Hippocampal formation (tissue), 2 donors: ENCODE results near the gene WDR35.
"Not testable (repeated sequence)": the region's sequence is repeated elsewhere in the genome, so short reads cannot be mapped to it uniquely, and the experiment has no call there.

Experiments used
- DNase-seq, 2 donors: peaks; one replicate each; lab custom pipeline; 2025; lab: John Stamatoyannopoulos, UW

WDR35 gene

DNA sequence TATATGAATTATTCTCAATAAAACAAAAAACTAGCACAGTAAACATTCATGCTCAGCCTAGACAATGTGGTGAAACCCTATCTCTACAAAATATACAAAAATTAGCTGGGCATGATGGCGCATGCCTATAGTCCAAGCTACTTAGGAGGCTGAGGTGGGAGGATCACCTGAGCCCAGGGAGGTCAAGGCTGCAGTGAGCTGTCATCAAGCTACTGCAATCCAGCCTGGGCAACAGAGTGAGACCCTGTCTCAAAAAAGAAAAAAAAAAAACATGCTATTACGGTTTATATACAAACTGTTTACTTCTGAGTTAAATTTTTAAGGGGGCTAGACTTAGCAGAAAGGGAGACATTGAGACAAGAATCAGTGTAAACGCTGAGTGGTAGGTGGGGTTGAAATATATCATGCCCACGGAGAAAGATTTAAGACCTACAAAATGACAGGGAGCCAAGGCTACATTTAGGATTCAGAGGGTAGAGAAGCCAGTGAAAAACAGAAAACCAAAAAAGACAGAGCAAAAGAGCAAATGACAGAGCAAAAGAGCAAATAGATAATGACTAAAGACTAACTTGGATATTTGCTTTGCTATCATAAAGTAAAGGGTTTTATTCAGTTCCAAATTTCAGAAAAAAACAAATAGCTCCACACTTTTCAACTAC is 95.6 kb downstream of the WDR35 start:
- DNase-seq, result no peak

DNA sequence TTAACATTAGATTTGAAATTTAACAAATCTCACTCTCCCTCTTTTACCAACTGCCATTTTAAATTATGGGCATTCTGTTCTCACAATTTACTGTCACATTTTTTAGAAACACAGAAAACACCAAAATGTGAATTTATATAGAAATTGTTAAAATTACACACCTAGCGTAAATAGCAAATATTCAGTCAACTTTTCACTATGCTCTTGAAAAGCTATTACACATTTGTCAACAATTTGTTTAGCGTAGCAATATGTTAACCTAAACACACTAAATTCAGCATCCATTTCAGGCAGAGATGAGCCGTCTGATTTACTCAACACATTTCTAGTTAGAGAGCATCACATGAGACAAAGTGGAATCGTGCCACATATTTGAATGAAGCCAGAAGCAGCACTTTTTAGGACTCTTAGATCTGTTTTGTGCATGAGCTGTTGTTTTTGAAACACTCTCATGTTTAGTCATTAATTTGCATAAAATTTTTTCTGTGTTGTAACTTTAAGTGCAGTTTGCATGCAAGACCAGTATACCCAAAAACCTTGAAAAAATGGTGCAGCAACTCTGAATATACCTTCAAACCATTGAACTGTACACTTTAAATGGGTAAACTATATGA is 96.3 kb downstream of the WDR35 start:
- DNase-seq, result no peak

DNA sequence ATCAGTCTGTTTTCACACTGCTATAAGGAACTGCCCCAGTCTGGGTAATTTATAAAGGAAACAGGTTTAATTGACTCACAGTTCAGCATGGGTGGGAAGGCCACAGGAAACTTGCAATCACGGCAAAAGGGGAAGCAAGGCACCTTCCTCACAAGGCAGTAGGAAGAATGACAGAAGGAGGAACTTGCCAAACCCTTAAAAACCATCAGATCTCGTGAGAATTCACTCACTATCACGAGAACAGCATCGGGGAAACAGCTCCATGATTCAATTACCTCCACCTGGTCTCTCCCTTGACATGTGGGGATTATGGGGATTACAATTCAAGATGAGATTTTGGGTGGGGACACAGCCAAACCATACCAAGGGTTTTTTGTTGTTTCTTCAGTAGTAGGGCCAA is 97.9 kb downstream of the WDR35 start:
- not testable (repeated sequence) for DNase-seq

DNA sequence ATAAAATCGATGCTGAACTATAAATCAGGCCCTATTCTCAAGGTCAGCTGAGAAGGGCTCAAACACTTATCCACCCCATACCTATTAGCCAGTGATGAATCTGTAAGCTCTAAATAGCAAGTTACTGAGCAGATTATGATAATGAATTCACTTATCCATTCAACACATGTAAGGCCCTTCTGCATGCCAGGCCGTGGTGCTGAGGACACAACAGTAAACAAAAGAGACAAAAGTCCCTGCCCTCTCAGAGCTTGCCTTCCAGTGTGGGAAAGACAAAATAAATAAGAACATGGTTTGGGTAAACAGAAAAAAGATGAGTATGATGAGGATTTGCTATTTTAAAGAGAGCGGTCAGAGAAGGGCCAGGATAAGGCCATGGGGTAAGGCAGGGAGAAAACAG is 99.8 kb downstream of the WDR35 start:
- no peak for DNase-seq

DNA sequence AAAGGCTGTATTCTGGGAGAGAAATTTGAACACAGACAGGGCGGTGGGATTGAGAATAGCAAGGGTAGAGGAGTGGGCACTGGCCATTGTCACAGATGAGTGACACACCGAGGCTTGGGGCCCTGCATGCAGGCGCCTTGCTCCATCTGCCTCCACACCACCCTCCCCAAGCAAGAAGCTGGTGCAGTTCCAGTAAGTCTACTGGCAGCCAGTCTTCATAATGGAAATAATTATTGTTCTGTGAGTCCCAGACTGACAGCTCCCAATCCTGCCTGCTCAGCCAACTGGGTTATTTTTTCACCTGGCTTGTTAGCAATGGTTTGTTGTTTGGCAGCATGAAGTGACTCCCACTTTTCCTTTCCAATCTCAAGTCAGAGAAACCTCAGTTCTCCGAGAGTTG is 101.1 kb downstream of the WDR35 start:
- DNase-seq, result no peak

DNA sequence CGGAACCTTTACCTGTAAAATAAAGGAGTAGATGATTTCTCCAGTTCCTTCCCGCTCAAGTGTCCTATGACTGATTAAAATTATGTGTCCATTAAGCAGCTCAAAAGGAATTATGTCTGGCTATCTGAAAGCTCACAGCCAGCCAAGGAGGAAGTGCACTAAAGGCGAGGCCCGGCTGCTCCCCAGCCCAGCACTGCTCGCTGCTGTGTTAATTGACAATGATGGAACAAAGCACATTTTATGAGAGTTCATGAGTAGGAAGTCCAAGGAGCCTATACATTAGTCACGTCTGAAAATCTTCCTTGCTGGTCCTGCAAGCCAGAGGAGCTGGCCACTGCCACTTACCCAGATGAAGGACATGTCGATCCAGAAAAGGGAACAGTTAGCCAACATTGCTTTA is 102.4 kb downstream of the WDR35 start:
- no peak for DNase-seq

DNA sequence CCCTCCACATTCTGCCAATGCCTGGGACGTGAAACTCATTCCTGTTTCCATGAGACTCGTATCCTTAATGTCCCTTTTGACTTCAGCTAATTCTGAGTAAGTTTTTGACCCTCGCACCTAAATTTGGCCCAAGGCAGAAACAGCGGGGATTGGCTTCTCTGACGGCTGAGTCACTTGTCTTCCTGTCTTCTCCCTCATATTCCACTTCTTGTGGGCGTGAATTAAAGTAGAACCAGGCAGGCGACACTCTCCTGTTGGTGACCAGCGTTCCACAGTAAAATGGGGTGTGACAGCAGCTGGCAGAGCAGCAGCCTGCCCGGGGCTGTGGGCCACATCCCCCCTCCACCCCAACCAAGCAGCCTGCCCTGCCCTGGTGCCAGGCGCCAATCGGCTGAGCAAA is 103.6 kb downstream of the WDR35 start:
- DNase-seq, result no peak

DNA sequence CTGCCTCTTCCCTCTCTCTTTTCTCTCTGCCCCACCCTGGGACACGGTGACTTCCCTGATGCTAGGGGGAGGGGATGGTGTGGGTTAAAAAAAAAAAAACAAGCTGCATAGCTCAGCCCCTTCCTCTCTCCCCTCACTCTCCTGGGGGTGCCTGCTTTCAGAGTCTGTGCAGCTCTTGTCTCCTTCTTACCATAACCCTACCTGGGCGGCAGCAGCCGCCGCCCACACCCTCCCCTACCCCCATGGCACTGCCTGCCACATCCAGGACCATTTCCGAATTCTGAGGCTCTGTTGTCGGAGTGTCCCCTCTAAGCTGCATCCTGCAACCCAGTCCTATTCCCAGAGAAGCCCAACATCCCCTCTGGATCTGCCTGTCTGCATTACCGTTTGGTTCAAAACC is 104.1 kb downstream of the WDR35 start:
- no peak for DNase-seq

DNA sequence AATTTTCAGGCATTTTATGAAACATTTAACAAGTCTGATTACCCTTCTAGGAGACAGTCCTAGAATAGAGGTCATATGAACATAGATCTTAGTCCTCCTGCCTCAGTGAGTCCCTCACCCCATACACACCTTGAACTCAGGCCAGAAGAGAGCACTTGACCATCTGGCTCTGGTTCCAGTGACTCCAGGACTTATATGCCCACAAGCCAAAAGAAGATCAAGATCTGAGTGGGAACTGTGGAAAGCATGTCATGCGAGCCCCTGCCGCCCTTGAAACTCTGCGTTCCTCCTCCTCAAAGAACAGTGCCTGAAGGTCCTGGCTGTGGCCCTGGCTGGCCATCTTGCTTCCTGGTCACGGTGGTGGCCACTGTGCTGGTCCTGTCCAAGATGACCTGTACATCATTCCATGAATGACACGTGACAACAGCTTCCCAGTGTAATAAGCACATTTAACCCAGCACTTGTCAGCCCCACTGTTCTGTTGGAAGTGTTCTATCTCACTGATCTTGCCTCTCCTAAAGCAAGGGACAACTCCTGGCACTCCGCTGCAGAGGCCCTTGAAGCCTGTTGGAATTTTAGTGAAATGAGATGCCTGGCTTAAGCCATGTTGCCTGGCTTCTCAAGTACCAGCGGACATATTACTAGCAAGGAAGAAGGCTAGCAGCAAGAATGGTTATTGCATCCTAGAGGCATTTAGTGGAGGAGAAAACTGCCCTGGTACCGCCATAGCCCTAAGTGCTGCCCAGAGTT is 105.8 kb downstream of the WDR35 start:
- no peak for DNase-seq

DNA sequence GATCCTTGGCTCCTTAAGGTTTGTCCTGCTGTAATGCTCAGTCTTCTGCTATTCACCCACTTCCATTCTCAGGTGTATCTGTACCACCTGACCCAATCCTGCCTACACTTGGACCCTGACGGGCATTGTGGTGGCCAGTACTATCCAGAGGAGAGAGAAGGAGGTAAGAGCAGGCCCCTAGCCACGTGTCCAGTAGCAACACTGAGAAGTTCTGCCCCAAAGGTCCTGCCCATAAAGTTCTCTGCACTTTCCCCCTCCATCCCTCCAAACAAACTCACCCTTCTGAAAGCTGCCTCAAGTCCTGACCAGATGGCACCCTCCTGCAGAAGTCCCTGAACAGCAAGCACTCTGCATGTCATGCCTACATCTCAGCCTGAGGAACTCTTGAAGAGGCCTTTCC is 106.4 kb downstream of the WDR35 start:
- DNase-seq, result no peak

DNA sequence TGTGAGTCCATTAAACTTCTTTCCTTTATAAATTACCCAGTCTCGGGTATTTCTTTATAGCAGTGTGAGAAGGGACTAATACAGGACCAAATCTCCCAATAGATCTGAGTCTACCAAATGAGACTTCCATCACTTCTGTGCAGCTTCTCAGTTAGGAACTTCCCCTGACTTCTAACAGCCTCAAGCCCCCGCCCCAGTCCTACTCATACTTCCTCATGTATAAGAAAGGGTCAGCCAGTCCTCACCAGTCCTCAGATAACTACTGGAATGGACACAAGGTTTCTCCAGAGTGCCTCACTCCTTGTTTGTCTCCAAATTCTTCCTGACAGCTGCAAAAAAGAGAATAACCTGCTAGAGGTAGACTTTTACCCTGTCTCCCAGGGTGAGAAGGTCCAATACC is 107.6 kb downstream of the WDR35 start:
- DNase-seq, result no peak

DNA sequence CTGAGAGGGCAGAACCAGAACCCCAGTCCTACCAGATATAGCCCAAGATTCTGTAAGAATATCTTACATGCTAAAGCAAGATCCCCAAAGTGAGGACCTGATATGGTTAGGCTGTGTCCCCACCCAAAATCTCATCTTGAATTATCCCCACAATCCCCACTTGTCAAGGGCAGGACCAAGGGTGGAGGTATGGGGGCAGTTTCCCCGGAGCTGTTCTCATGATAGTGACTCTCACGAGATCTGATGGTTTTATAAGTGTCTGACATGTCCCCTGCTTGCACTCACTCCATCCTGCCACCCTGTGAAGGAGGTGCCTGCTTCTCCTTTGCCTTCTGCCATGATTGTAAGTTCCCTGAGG is 108.0 kb downstream of the WDR35 start:
- no peak for DNase-seq

DNA sequence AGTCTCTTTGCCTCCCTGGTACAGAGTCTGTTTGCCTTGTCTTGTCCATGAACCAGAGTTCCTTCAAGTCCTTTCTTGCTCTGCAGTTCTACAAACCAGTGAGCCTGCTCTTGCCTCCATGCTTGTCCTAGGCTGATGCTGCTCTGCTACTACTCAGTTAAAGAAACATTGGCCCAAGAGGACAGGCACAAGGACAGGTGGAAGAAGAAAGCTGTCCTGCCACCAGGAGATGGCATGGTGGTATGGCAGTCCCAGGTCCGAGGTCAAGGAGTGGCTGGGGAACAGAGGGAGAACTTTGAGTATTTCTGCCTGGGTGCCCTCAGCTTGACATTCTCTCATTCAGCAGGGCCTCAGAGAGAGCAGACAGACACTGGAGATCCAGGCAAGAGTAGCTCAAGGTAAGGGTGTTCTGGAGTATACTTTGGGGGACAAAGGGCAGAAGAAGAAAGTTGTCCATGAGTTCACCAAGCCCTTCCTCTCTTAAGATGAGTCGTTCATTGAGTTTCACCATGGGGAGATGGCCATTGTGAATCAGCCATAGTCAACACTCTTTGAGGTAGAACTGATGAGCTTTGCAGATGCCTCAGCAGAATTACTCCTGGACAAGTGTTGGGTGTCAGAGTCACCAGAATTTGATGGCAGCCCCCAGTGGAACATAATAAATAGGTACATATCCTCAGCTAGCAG is 108.5 kb downstream of the WDR35 start:
- no peak for DNase-seq

DNA sequence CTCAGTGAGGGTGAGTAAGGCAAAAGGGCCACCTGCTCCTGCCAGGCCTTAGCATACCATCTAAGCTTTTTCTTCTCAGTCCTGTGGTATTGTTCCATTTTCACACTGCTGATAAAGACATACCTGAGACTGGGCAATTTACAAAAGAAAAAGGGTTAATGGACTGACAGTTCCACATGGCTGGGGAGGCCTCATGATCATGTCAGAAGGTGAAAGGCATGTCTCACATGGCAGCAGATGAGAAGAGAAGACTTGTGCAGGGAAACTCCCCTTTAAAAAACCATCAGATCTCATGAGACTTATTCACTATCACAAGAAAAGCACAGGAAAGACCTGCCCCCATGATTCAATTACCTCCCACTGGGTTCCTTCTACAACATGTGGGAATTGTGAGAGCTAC is 109.7 kb downstream of the WDR35 start:
- not testable (repeated sequence) for DNase-seq

DNA sequence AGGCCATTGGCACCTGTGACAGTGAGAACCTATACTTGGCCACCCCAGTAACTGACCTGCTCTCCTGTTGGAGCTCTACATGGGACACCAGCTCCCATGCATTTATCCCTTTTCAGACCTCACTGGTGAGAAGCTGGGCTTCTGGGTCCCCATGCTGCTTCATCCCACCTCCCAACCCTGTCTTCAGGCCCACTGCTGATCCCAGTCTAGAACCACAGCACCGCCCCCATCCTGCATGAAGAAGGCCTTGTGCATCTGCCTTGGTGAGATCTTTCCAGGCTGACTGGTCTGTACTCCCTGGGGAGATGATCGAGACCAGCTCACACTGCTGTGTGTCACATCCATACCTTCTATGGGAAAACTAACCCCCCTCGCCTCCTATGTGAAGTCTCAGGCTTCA is 110.8 kb downstream of the WDR35 start:
- no peak for DNase-seq

DNA sequence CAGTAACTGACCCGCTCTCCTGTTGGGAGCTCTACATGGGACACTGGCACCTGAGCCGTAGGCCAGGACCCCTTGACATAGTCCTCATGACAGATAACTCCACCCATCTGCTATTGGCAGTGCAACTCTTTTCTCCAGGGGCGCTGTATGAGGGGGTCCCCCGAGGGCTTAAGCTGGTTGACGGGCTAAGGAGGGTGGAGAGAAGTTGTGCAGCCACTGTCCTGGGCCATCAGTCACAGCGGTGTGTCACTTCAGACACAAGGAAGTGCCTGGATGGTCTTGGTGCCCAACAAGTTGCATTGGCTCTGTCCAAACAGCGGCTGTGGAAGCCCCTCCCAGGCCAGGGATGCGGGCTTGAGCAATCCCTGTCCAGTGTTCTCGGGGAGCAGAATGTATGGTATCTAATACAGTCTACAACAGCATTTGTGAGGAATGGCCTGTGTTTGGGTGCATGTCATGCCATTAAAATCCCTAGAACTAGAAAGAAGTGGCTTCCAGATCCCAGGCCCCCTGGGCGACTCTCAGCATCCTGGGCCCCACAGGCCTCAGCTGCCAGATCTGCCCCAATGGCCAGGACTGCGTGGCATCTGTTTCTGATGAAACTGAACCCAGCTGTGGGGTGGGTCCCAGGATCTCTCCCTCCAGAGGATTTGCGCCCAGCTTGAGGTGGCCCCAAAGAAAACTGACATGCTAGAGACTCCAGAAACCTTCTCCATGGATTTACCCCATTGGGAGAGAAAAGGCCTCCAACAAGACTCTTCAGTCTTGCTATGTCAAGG is 111.4 kb downstream of the WDR35 start:
- no peak for DNase-seq

DNA sequence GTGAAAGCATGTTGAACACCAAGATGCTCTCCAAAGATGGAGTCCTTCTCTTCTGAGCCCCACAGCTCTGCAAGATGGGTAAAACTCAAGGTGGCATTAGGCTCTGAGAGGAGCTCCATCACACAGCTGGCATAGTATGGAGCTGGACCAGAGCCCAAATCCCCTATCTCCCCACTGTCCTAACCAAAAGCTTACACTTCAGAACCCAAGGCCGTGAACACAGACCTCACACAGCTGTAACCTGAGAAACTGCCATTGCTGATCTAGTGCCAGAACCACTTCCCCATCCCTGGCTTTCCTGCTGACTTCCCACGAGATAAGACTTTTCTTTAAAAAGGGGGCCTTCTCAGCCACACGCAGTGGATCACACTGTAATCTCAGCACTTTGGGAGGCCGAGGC is 113.2 kb downstream of the WDR35 start:
- no peak for DNase-seq

DNA sequence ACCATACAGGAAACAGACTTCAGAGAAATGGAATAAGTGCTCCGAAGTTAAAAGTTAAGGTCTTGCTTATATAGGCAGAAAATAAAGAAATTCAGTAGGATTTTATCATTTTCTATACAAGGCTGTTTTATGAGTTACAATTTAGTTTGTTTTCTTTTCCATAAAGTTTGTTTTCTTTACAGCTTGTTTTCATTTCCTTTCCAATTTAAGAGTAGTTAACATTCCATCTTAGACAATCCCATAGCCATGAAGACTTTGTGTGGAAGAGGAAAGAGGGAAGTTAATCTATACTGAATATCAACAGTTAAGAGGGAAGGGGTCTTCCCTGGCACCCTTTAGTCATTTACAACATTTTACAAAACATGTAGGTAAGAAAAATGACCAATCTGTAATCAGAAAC is 114.6 kb downstream of the WDR35 start:
- no peak for DNase-seq

DNA sequence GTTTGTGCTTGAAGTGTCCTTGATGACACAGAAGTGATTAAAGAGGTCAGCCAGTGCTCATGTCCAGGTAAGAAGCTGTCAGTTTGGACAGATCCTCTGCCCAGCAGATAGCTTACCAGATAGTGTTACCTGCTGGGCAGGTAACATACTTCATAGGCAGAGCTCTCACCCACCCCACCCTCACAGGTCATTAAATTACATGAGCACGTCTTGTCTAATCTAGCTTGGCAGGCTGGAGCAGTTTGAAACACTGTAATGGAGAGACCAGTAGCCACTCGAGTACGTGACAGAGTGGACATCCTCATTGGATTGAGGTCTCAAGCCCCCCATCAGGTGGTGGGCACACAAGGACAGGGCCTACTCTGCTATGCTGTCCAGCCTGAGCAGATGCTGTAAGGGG is 115.2 kb downstream of the WDR35 start:
- no peak for DNase-seq

DNA sequence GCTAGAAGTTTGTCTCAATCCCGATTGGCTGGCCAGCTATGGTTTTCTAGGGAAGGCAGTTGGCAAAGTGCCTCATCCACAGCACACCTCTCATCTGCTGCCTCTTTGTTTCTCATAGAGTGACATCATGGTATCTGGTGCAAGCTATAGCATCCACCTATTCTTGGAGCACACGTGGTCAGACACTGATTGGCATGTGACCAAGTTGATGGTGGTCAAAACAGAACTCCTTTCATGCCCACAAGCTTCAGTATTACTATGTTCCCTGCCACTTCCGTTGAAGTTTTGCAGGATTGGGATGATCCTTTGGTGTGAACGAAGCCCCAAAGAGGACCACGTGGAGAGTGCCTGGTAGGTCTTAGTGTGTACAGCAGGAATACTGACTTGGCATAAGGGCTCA is 116.9 kb downstream of the WDR35 start:
- no peak for DNase-seq

DNA sequence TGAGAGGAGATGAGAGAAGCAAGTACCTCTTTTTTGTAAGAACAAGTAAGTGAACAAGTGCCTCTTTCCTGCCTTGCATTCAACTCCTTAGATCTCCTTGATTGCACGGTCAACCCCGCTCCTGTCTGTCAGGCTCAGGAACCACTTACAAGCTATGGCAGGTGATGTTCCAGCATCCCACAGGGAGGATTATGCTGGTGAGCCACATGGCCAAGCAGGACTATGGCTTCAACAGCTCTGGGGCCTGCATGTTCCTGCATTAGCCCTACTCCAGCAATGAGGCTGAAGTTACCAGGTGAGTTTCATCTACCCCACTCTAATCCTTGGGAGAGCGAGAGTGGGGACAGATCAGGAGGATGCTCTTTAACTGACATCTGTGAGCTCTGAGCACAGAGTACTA is 117.6 kb downstream of the WDR35 start:
- DNase-seq, result no peak

DNA sequence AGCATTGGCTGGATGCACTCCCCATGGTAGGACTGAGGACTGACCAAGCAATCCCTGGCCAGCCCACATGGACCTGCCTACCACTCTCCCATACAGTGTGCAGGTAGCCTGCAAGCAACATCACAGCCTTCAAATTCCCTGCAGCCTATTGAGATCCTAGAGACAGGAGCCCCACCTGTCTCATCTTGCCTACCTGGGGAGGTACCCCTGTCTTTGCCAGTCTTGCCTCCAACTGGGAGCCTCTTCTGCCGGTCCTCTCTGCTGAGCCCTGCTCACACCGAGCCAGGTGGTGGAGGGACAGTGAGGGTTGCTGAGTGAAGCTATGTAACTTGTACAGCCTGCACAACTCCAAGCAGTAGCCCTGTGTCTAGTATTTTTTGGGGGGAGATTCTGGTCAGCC is 118.1 kb downstream of the WDR35 start:
- DNase-seq, result no peak
